HG02623 (cell line): ENCODE measurements around the gene ZER1.
"Not testable (repeated sequence)": the region's sequence is repeated elsewhere in the genome, so short reads cannot be mapped to it uniquely, and the experiment has no call there.

Source experiments
- ATAC-seq: cut with Tn5 transposase; IDR thresholded peaks from one replicate; pipeline ENCODE4 v1.9.1; 2021; ENCODE audit warnings: moderate library complexity; ENCODE audit not compliant: unreplicated experiment

Gene ZER1

GRCh38 chr9:128788445-128788844, 16.7 kb upstream of the ZER1 start:
- no peak for ATAC-seq

- no peak for ATAC-seq
Measured at GRCh38 chr9:128787659-128788058, 15.9 kb upstream of the ZER1 start.

GRCh38 chr9:128786681-128787601, 15.2 kb upstream of the ZER1 start, which contains the start of gene TBC1D13:
TSS of gene TBC1D13 (plus strand) at chr9:128787253. CDS start at chr9:128787354, 101 bp downstream.
- ATAC-seq = peak; percentile 85

GRCh38 chr9:128785427-128785826, 13.7 kb upstream of the ZER1 start:
- no peak for ATAC-seq

- ATAC-seq = no peak
Measured at GRCh38 chr9:128782669-128783068, 10.9 kb upstream of the ZER1 start.

- ATAC-seq = no peak
Measured at GRCh38 chr9:128781187-128782070, 9.7 kb upstream of the ZER1 start.

- ATAC-seq = not testable (repeated sequence)
Measured at GRCh38 chr9:128780093-128780492, 8.4 kb upstream of the ZER1 start.

GRCh38 chr9:128774804-128775203, 3.1 kb upstream of the ZER1 start:
- ATAC-seq = no peak

GRCh38 chr9:128773049-128773448, 1.3 kb upstream of the ZER1 start:
- no peak for ATAC-seq

GRCh38 chr9:128771094-128771721, 519 bp downstream of the ZER1 start:
- peak; percentile 23 for ATAC-seq

- ATAC-seq = no peak
Measured at GRCh38 chr9:128770286-128771030, 1.3 kb downstream of the ZER1 start.

GRCh38 chr9:128768606-128769005, 3.1 kb downstream of the ZER1 start:
- ATAC-seq = no peak

GRCh38 chr9:128765499-128765898, 6.2 kb downstream of the ZER1 start:
- ATAC-seq = no peak

GRCh38 chr9:128764361-128764760, 7.4 kb downstream of the ZER1 start:
- ATAC-seq = no peak

GRCh38 chr9:128762671-128763449, 8.9 kb downstream of the ZER1 start:
- ATAC-seq = no peak

- ATAC-seq = no peak
Measured at GRCh38 chr9:128757602-128758001, 14.1 kb downstream of the ZER1 start.

- ATAC-seq = no peak
Measured at GRCh38 chr9:128753627-128754026, 18.1 kb downstream of the ZER1 start.

GRCh38 chr9:128750926-128751595, 20.7 kb downstream of the ZER1 start:
- ATAC-seq = no peak

- no peak for ATAC-seq
Measured at GRCh38 chr9:128747241-128747640, 24.5 kb downstream of the ZER1 start.
